ENCODE results near the gene FOXD2.

Gene FOXD2

GRCh38 chr1:47423872-47424271, 14.0 kb upstream of the FOXD2 start:
- H3K4me1 Mint-ChIP-seq: peaks cover 7% of the 10 kb centered on the region
- peaks cover 1% of the 10 kb centered on the region for H3K36me3 Mint-ChIP-seq (ENCODE audit: insufficient read depth)
- no peak for ATAC-seq (replicated peaks; ENCODE audit: extremely low read depth, poor library complexity, severe bottlenecking)
- H3K27me3 Mint-ChIP-seq: peaks cover 7% of the 10 kb centered on the region
- no peaks in the 10 kb centered on the region for H3K9me3 Mint-ChIP-seq
- H3K27ac Mint-ChIP-seq (ENCODE audit: low read depth): no peak overlapping the region
- H3K4me3 Mint-ChIP-seq: no peak overlapping the region
- no peak for DNase-seq (ENCODE audit: low spot score in 2 of 2)

- no peak for ATAC-seq (replicated peaks; ENCODE audit: extremely low read depth, poor library complexity, severe bottlenecking)
- no peak overlapping the region for H3K27ac Mint-ChIP-seq (ENCODE audit: low read depth)
- H3K4me3 Mint-ChIP-seq: no peak overlapping the region
- H3K36me3 Mint-ChIP-seq (ENCODE audit: insufficient read depth): peaks cover 1% of the 10 kb centered on the region
- H3K4me1 Mint-ChIP-seq: peaks cover 7% of the 10 kb centered on the region
- peaks cover 2% of the 10 kb centered on the region for H3K27me3 Mint-ChIP-seq
- no peak for DNase-seq (ENCODE audit: low spot score in 2 of 2)
- H3K9me3 Mint-ChIP-seq: no peaks in the 10 kb centered on the region
Measured at GRCh38 chr1:47424336-47424982, 13.4 kb upstream of the FOXD2 start.

- ATAC-seq (replicated peaks; ENCODE audit: extremely low read depth, poor library complexity, severe bottlenecking): no peak
- Mint-ChIP-seq H3K4me1 (peaks cover 46% of the 10 kb centered on the region), H3K4me3 (no peak overlapping the region), H3K27ac (ENCODE audit: low read depth) (no peak overlapping the region), H3K36me3 (ENCODE audit: insufficient read depth) (peaks cover 8% of the 10 kb centered on the region), H3K27me3 (no peaks in the 10 kb centered on the region), H3K9me3 (no peaks in the 10 kb centered on the region)
- no peak for DNase-seq (ENCODE audit: low spot score in 2 of 2)
Measured at GRCh38 chr1:47431534-47431933, 6.3 kb upstream of the FOXD2 start.

DNA sequence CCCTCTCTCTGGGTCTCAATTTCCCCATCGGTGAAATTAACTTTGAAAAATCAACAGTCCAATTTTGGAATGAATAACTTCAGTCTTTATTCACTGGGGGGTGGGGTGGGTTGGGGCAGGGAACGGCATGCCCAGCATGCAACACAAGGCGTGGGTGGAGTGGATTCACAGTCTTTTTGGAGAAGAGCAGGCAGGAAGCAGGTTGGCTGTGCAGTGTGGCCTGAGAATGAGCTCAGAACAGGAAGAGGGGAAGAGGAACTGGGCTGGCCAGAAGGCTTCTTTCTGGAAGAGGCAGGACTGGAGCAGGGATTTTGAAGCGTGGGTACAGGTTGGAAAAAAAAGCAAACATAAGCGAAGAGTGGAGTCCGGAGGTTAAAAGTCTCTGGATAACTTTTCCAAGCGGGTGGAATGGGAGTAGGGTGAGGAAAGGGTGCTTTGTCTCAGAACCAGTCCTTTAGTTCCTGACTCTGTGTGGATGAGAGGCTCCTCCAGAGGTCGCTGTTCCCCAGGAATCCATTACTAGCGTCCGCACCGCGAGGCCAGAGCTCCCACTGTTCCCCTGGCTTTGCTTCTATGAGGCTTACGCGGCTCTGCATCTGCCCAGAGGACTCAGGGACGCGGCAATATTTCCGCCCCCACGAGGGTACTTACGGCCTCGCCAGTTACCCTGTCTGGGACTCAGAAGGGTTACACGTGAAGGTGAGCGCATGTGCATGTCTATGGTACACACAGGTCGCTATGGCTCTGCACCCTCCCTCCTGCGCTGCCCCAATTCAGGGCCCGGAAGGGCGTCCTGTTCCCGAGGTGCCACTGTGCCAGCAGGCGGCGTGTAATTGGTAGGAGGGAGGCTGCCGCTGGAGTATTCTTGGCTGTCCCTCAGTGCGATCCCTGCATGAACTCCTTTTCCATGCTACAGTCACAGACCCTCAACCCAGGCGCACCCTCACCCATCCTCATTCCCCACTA, 5.5 kb upstream of the FOXD2 start:
- Mint-ChIP-seq H3K4me3 (peak overlapping the region; percentile 15), H3K36me3 (ENCODE audit: insufficient read depth) (peaks cover 10% of the 10 kb centered on the region), H3K9me3 (no peaks in the 10 kb centered on the region), H3K4me1 (peaks cover 49% of the 10 kb centered on the region), H3K27ac (ENCODE audit: low read depth) (no peak overlapping the region), H3K27me3 (no peaks in the 10 kb centered on the region)
- DNase-seq (ENCODE audit: low spot score in 2 of 2) (no peak), ATAC-seq (replicated peaks; ENCODE audit: extremely low read depth, poor library complexity, severe bottlenecking) (no peak)

- Mint-ChIP-seq H3K27ac (ENCODE audit: low read depth) (no peak overlapping the region), H3K4me3 (no peak overlapping the region), H3K4me1 (peaks cover 49% of the 10 kb centered on the region), H3K36me3 (ENCODE audit: insufficient read depth) (peaks cover 10% of the 10 kb centered on the region), H3K27me3 (no peaks in the 10 kb centered on the region), H3K9me3 (no peaks in the 10 kb centered on the region)
- ATAC-seq (replicated peaks; ENCODE audit: extremely low read depth, poor library complexity, severe bottlenecking) (no peak), DNase-seq (ENCODE audit: low spot score in 2 of 2) (no peak)
Measured at GRCh38 chr1:47433037-47433421, 4.8 kb upstream of the FOXD2 start.

GRCh38 chr1:47433477-47434050, 4.3 kb upstream of the FOXD2 start:
- no peak overlapping the region for H3K27ac Mint-ChIP-seq (ENCODE audit: low read depth)
- no peak for DNase-seq (ENCODE audit: low spot score in 2 of 2)
- peaks cover 45% of the 10 kb centered on the region for H3K4me1 Mint-ChIP-seq
- peaks cover 11% of the 10 kb centered on the region for H3K36me3 Mint-ChIP-seq (ENCODE audit: insufficient read depth)
- H3K27me3 Mint-ChIP-seq: no peaks in the 10 kb centered on the region
- no peaks in the 10 kb centered on the region for H3K9me3 Mint-ChIP-seq
- ATAC-seq (replicated peaks; ENCODE audit: extremely low read depth, poor library complexity, severe bottlenecking): no peak
- no peak overlapping the region for H3K4me3 Mint-ChIP-seq

GRCh38 chr1:47434051-47434842, 3.6 kb upstream of the FOXD2 start:
- DNase-seq (ENCODE audit: low spot score in 2 of 2): no peak
- H3K27me3 Mint-ChIP-seq: no peaks in the 10 kb centered on the region
- no peaks in the 10 kb centered on the region for H3K9me3 Mint-ChIP-seq
- H3K36me3 Mint-ChIP-seq (ENCODE audit: insufficient read depth): peaks cover 11% of the 10 kb centered on the region
- no peak for ATAC-seq (replicated peaks; ENCODE audit: extremely low read depth, poor library complexity, severe bottlenecking)
- H3K27ac Mint-ChIP-seq (ENCODE audit: low read depth): no peak overlapping the region
- peaks cover 42% of the 10 kb centered on the region for H3K4me1 Mint-ChIP-seq
- peak overlapping the region; percentile 20 for H3K4me3 Mint-ChIP-seq

GRCh38 chr1:47435506-47436303, 2.1 kb upstream of the FOXD2 start:
- peak overlapping the region; percentile 66 for H3K27ac Mint-ChIP-seq (ENCODE audit: low read depth)

GRCh38 chr1:47436304-47436978, 1.4 kb upstream of the FOXD2 start:
- Mint-ChIP-seq H3K36me3 (ENCODE audit: insufficient read depth) (peaks cover 15% of the 10 kb centered on the region), H3K9me3 (no peaks in the 10 kb centered on the region), H3K4me3 (peak overlapping the region; percentile 90), H3K4me1 (peaks cover 36% of the 10 kb centered on the region), H3K27me3 (no peaks in the 10 kb centered on the region), H3K27ac (ENCODE audit: low read depth) (peak overlapping the region; percentile 66)
- DNase-seq (ENCODE audit: low spot score in 2 of 2): peak; percentile 53 to 67
- ATAC-seq (replicated peaks; ENCODE audit: extremely low read depth, poor library complexity, severe bottlenecking): peak; percentile 26

More at GRCh38 chr1:47435506-47436303, 2.1 kb upstream of the FOXD2 start:
- DNase-seq (ENCODE audit: low spot score in 2 of 2): no peak
- peaks cover 15% of the 10 kb centered on the region for H3K36me3 Mint-ChIP-seq (ENCODE audit: insufficient read depth)
- H3K4me1 Mint-ChIP-seq: peaks cover 42% of the 10 kb centered on the region
- H3K9me3 Mint-ChIP-seq: no peaks in the 10 kb centered on the region
- no peak for ATAC-seq (replicated peaks; ENCODE audit: extremely low read depth, poor library complexity, severe bottlenecking)
- no peaks in the 10 kb centered on the region for H3K27me3 Mint-ChIP-seq
- peak overlapping the region; percentile 90 for H3K4me3 Mint-ChIP-seq

DNA sequence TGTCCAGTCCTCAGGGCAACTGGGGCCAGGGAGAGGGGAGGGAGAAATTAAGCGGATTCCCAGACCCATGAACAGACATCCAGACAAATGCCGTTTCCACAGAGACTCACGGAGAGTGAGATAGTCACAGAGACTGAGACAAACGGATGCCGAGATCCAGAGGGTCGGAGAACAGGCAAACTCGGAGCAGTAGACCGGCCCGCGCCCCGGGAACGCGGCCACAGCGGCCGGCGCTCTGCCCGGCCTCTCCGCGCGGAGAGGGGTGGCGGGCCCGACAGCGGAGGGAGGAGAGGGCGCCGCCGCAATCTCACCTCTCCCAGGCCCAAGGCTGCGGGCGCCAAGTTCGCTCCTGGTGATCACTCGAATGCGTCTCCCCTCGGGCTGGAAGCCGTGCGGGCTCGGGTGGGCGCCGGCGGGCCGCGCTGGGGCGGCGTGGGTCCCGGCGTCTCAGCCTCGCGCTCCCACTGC, 831 bp upstream of the FOXD2 start:
- Mint-ChIP-seq H3K36me3 (ENCODE audit: insufficient read depth) (peaks cover 15% of the 10 kb centered on the region), H3K9me3 (no peaks in the 10 kb centered on the region), H3K27ac (ENCODE audit: low read depth) (peak overlapping the region; percentile 66), H3K4me3 (peak overlapping the region; percentile 90), H3K27me3 (no peaks in the 10 kb centered on the region), H3K4me1 (peaks cover 35% of the 10 kb centered on the region)
- peak in 1 of 2 donors; percentile 21 for DNase-seq (ENCODE audit: low spot score in 2 of 2)
- peak; percentile 12 for ATAC-seq (replicated peaks; ENCODE audit: extremely low read depth, poor library complexity, severe bottlenecking)
